ENCODE data around the gene RTKN2.
"Not testable (repeated sequence)": the region's sequence is repeated elsewhere in the genome, so short reads cannot be mapped to it uniquely, and the experiment has no call there.

RTKN2 gene

GRCh38 chr10:62302760-62303159 lies 34.1 kb upstream of the RTKN2 start:
- Histone ChIP-seq H3K9ac (ENCODE audit: low read length) (no peak overlapping the region), H4K20me1 (ENCODE audit: insufficient read depth, low read length) (no peaks in the 10 kb centered on the region), H2AFZ (ENCODE audit: low read depth, low read length) (no peak overlapping the region), H3K9me3 (ENCODE audit: insufficient read depth, low read length) (peaks cover 6% of the 10 kb centered on the region; the same call in 1 of the 2 replicates), H3K36me3 (replicated peaks; ENCODE audit: low read depth, low read length) (no peaks in the 10 kb centered on the region), H3K27ac (ENCODE audit: low read length) (no peak overlapping the region), H3K4me3 (ENCODE audit: low read length) (no peak overlapping the region), H3K27me3 (ENCODE audit: low read depth, low read length) (no peaks in the 10 kb centered on the region), H3K79me2 (ENCODE audit: low read length) (no peaks in the 10 kb centered on the region), H3K4me1 (ENCODE audit: low read length) (peaks cover 31% of the 10 kb centered on the region), H3K4me2 (ENCODE audit: low read length) (no peak overlapping the region)
- TF ChIP-seq CTCF (IDR thresholded peaks at IDR 0.05; ENCODE audit: low read depth, low read length) (no peak), EZH2phosphoT487 (IDR thresholded peaks at IDR 0.05; ENCODE audit: low read depth) (no peak)

GRCh38 chr10:62297857-62298256 lies 29.2 kb upstream of the RTKN2 start:
- TF ChIP-seq EZH2phosphoT487 (IDR thresholded peaks at IDR 0.05; ENCODE audit: low read depth) = no peak
- TF ChIP-seq CTCF (IDR thresholded peaks at IDR 0.05; ENCODE audit: low read depth, low read length) = no peak
- no peaks in the 10 kb centered on the region for H4K20me1 ChIP-seq (ENCODE audit: insufficient read depth, low read length)
- H3K27me3 ChIP-seq (ENCODE audit: low read depth, low read length) = no peaks in the 10 kb centered on the region
- peaks cover 6% of the 10 kb centered on the region; the same call in 1 of the 2 replicates for H3K9me3 ChIP-seq (ENCODE audit: insufficient read depth, low read length)
- H3K4me3 ChIP-seq (ENCODE audit: low read length) = no peak overlapping the region
- no peak overlapping the region for H3K9ac ChIP-seq (ENCODE audit: low read length)
- H3K4me2 ChIP-seq (ENCODE audit: low read length) = no peak overlapping the region
- no peaks in the 10 kb centered on the region for H3K79me2 ChIP-seq (ENCODE audit: low read length)
- H3K27ac ChIP-seq (ENCODE audit: low read length) = no peak overlapping the region
- no peaks in the 10 kb centered on the region for H3K36me3 ChIP-seq (replicated peaks; ENCODE audit: low read depth, low read length)
- H3K4me1 ChIP-seq (ENCODE audit: low read length) = no peaks in the 10 kb centered on the region
- H2AFZ ChIP-seq (ENCODE audit: low read depth, low read length) = no peak overlapping the region

GRCh38 chr10:62284221-62284620 lies 15.6 kb upstream of the RTKN2 start:
- H3K4me2 ChIP-seq (ENCODE audit: low read length) = no peak overlapping the region
- H4K20me1 ChIP-seq (ENCODE audit: insufficient read depth, low read length) = no peaks in the 10 kb centered on the region
- H2AFZ ChIP-seq (ENCODE audit: low read depth, low read length) = no peak overlapping the region
- H3K9ac ChIP-seq (ENCODE audit: low read length) = no peak overlapping the region
- H3K4me3 ChIP-seq (ENCODE audit: low read length) = no peak overlapping the region
- no peaks in the 10 kb centered on the region for H3K27me3 ChIP-seq (ENCODE audit: low read depth, low read length)
- H3K79me2 ChIP-seq (ENCODE audit: low read length) = no peaks in the 10 kb centered on the region
- peaks cover 4% of the 10 kb centered on the region for H3K4me1 ChIP-seq (ENCODE audit: low read length)
- no peaks in the 10 kb centered on the region for H3K9me3 ChIP-seq (ENCODE audit: insufficient read depth, low read length)
- no peaks in the 10 kb centered on the region for H3K36me3 ChIP-seq (replicated peaks; ENCODE audit: low read depth, low read length)
- H3K27ac ChIP-seq (ENCODE audit: low read length) = no peak overlapping the region
- TF ChIP-seq CTCF (IDR thresholded peaks at IDR 0.05; ENCODE audit: low read depth, low read length) = no peak
- no peak for TF ChIP-seq EZH2phosphoT487 (IDR thresholded peaks at IDR 0.05; ENCODE audit: low read depth)

GRCh38 chr10:62281348-62281747 lies 12.7 kb upstream of the RTKN2 start:
- H3K9ac ChIP-seq (ENCODE audit: low read length); H3K79me2 ChIP-seq (ENCODE audit: low read length); H3K9me3 ChIP-seq (ENCODE audit: insufficient read depth, low read length); H3K27ac ChIP-seq (ENCODE audit: low read length); H3K36me3 ChIP-seq (replicated peaks; ENCODE audit: low read depth, low read length); H3K4me3 ChIP-seq (ENCODE audit: low read length); H3K4me2 ChIP-seq (ENCODE audit: low read length); H4K20me1 ChIP-seq (ENCODE audit: insufficient read depth, low read length); H3K4me1 ChIP-seq (ENCODE audit: low read length); H2AFZ ChIP-seq (ENCODE audit: low read depth, low read length); H3K27me3 ChIP-seq (ENCODE audit: low read depth, low read length): not testable (repeated sequence)

GRCh38 chr10:62280392-62280791 lies 11.7 kb upstream of the RTKN2 start:
- H4K20me1 ChIP-seq (ENCODE audit: insufficient read depth, low read length); H3K36me3 ChIP-seq (replicated peaks; ENCODE audit: low read depth, low read length); H3K27ac ChIP-seq (ENCODE audit: low read length); H3K4me1 ChIP-seq (ENCODE audit: low read length); H2AFZ ChIP-seq (ENCODE audit: low read depth, low read length); H3K4me3 ChIP-seq (ENCODE audit: low read length); H3K79me2 ChIP-seq (ENCODE audit: low read length); H3K27me3 ChIP-seq (ENCODE audit: low read depth, low read length); H3K4me2 ChIP-seq (ENCODE audit: low read length); H3K9ac ChIP-seq (ENCODE audit: low read length); H3K9me3 ChIP-seq (ENCODE audit: insufficient read depth, low read length): not testable (repeated sequence)
